Mesenchymal stem cell (in vitro differentiated cells and primary cell): Measurements from ENCODE around the gene ISYNA1.

Experiments used
- DNase-seq: peaks from one replicate; pipeline ENCODE4 v3.0.0-alpha.2; 2013
- H2AFZ ChIP-seq: one replicate; pipeline ENCODE4 v1.6.1; 2013; ENCODE audit warnings: low read depth, mild to moderate bottlenecking, control low read depth, inconsistent platforms, low read length, moderate library complexity
- H2AK5ac ChIP-seq: 2 replicates; pipeline ENCODE4 v1.6.1; 2013; ENCODE audit warnings: low read length, moderate library complexity, mild to moderate bottlenecking, inconsistent platforms; ENCODE audit not compliant: severe bottlenecking
- H2BK120ac ChIP-seq: one replicate; pipeline ENCODE4 v1.6.1; 2013; ENCODE audit warnings: low read depth, mild to moderate bottlenecking, inconsistent platforms, low read length, moderate library complexity
- H2BK12ac ChIP-seq, 2 experiments: one replicate each; pipeline ENCODE4 v1.6.1; 2013; ENCODE audit warnings: inconsistent platforms in 2 of 2, low read length in 2 of 2, mild to moderate bottlenecking in 2 of 2, moderate library complexity in 2 of 2, control low read depth in 1 of 2
- H2BK15ac ChIP-seq: one replicate; pipeline ENCODE4 v1.6.1; 2013; ENCODE audit warnings: mild to moderate bottlenecking, low read depth, inconsistent platforms; ENCODE audit not compliant: poor library complexity, severe bottlenecking
- H2BK5ac ChIP-seq: 2 replicates; pipeline ENCODE4 v1.6.1; 2013; ENCODE audit warnings: low read depth, mild to moderate bottlenecking, low read length, control low read depth, inconsistent platforms; ENCODE audit not compliant: poor library complexity, severe bottlenecking
- H3K14ac ChIP-seq, 2 experiments: one replicate each; pipeline ENCODE4 v1.6.1; 2013; ENCODE audit warnings: inconsistent platforms in 2 of 2, low read length in 2 of 2, control low read depth in 1 of 2, mild to moderate bottlenecking in 1 of 2, moderate library complexity in 1 of 2
- H3K18ac ChIP-seq, 2 experiments: one replicate each; pipeline ENCODE4 v1.6.1; 2013; ENCODE audit warnings: inconsistent platforms in 2 of 2, low read length in 2 of 2, control low read depth in 1 of 2, low read depth in 1 of 2, mild to moderate bottlenecking in 1 of 2
- H3K23ac ChIP-seq, 2 experiments: one replicate each; pipeline ENCODE4 v1.6.1; 2013; ENCODE audit warnings: inconsistent platforms in 2 of 2, low read length in 2 of 2, mild to moderate bottlenecking in 2 of 2, moderate library complexity in 2 of 2, control low read depth in 1 of 2
- H3K27ac ChIP-seq: 2 replicates; pipeline ENCODE4 v1.5.1; 2013; ENCODE audit warnings: mild to moderate bottlenecking, moderate library complexity, low read length, control low read depth, inconsistent platforms; ENCODE audit not compliant: poor library complexity, severe bottlenecking
- H3K27me3 ChIP-seq, 2 experiments: 2 replicates each; pipeline versions ENCODE4 v1.6.1 to v1.7.0; 2013; ENCODE audit warnings: low read length in 2 of 2, mild to moderate bottlenecking in 2 of 2, moderate library complexity in 2 of 2, control low read depth in 1 of 2, inconsistent platforms in 1 of 2; ENCODE audit not compliant: control insufficient read depth in 1 of 2, insufficient read depth in 1 of 2
- H3K36me3 ChIP-seq, 2 experiments: 2 replicates each; pipeline versions ENCODE4 v1.6.1 to v1.7.0; 2013; ENCODE audit warnings: low read length in 2 of 2, control low read depth in 1 of 2, inconsistent platforms in 1 of 2, low read depth in 1 of 2, mild to moderate bottlenecking in 1 of 2; ENCODE audit not compliant: insufficient read depth in 2 of 2, control insufficient read depth in 1 of 2
- H3K4ac ChIP-seq, 2 experiments: one replicate each; pipeline ENCODE4 v1.6.1; 2013; ENCODE audit warnings: inconsistent platforms in 2 of 2, low read length in 2 of 2, mild to moderate bottlenecking in 2 of 2, moderate library complexity in 2 of 2, control low read depth in 1 of 2, low read depth in 1 of 2
- H3K4me1 ChIP-seq: 2 replicates; pipeline ENCODE4 v1.6.1; 2013; ENCODE audit warnings: low read depth, low read length, control low read depth; ENCODE audit not compliant: control insufficient read depth, insufficient read depth
- H3K4me2 ChIP-seq: 2 replicates; pipeline ENCODE4 v1.6.1; 2013; ENCODE audit warnings: low read length, mild to moderate bottlenecking, inconsistent platforms; ENCODE audit not compliant: poor library complexity, severe bottlenecking
- H3K4me3 ChIP-seq, 2 experiments: 2 replicates each; pipeline versions ENCODE4 v1.5.1 to v1.7.0; 2013; ENCODE audit warnings: low read length in 2 of 2, mild to moderate bottlenecking in 2 of 2, control low read depth in 1 of 2, low read depth in 1 of 2; ENCODE audit not compliant: insufficient read depth in 1 of 2
- H3K79me1 ChIP-seq: replicated peaks from 2 replicates; pipeline ENCODE4 v1.6.1; 2013; ENCODE audit warnings: mild to moderate bottlenecking, control low read depth, low read length, inconsistent platforms; ENCODE audit not compliant: poor library complexity, severe bottlenecking
- H3K9ac ChIP-seq: 2 replicates; pipeline ENCODE4 v1.7.0; 2013; ENCODE audit warnings: mild to moderate bottlenecking, low read length, moderate library complexity
- H3K9me3 ChIP-seq: 2 replicates; pipeline ENCODE4 v1.7.0; 2013; ENCODE audit warnings: mild to moderate bottlenecking, low read length; ENCODE audit not compliant: control insufficient read depth
- H4K8ac ChIP-seq: one replicate; pipeline ENCODE4 v1.6.1; 2013; ENCODE audit warnings: inconsistent platforms, mild to moderate bottlenecking, low read length, moderate library complexity
- H4K91ac ChIP-seq: one replicate; pipeline ENCODE4 v1.6.1; 2013; ENCODE audit warnings: mild to moderate bottlenecking, low read length, inconsistent platforms
- WGBS: methylation state at CpG from one replicate; pipeline ENCODE4 v1.1.7; 2013; ENCODE audit warnings: mixed read lengths; 5-methylcytosine and 5-hydroxymethylcytosine counted together

Gene ISYNA1

GRCh38 chr19:18428173-18428786 is 9.7 kb downstream of the ISYNA1 start:
- Histone ChIP-seq H3K9ac (no peak overlapping the region), H2AFZ (no peak overlapping the region), H3K23ac (no peak overlapping the region), H3K4me2 (no peak overlapping the region), H4K91ac (peak overlapping the region; percentile 93), H2BK5ac (peak overlapping the region; percentile 25), H2BK12ac (peak overlapping the region in 1 of 2 experiments; percentile 93), H3K14ac (no peak overlapping the region), H2BK15ac (peak overlapping the region; percentile 97), H3K4ac (peak overlapping the region in 1 of 2 experiments; percentile 62), H2AK5ac (peak overlapping the region; percentile 0), H3K9me3 (no peaks in the 10 kb centered on the region), H3K4me1 (peaks cover 88% of the 10 kb centered on the region), H3K36me3 (peaks cover 10 to 51% of the 10 kb centered on the region in 2 experiments), H3K27me3 (no peaks in the 10 kb centered on the region), H4K8ac (peak overlapping the region; percentile 63), H3K18ac (peak overlapping the region; percentile 78 to 95), H2BK120ac (peak overlapping the region; percentile 65), H3K27ac (peak overlapping the region; percentile 22), H3K79me1 (peaks cover 19% of the 10 kb centered on the region), H3K4me3 (no peak overlapping the region)
- WGBS: 53% methylated on average over 17 of the region's 17 CpGs
- no peak for DNase-seq

- Histone ChIP-seq H4K8ac (no peak overlapping the region), H3K4ac (no peak overlapping the region), H4K91ac (no peak overlapping the region), H2BK12ac (no peak overlapping the region), H2BK15ac (no peak overlapping the region), H2BK120ac (no peak overlapping the region), H2BK5ac (no peak overlapping the region), H3K27ac (no peak overlapping the region), H3K14ac (no peak overlapping the region), H3K4me1 (peaks cover 83% of the 10 kb centered on the region), H3K4me2 (no peak overlapping the region), H3K27me3 (no peaks in the 10 kb centered on the region), H3K36me3 (peaks cover 7 to 52% of the 10 kb centered on the region in 2 experiments), H3K18ac (no peak overlapping the region), H3K9me3 (no peaks in the 10 kb centered on the region), H3K23ac (no peak overlapping the region), H2AK5ac (no peak overlapping the region), H3K79me1 (peaks cover 17% of the 10 kb centered on the region), H3K9ac (no peak overlapping the region), H3K4me3 (no peak overlapping the region), H2AFZ (no peak overlapping the region)
- DNase-seq: no peak
- 91% methylated on average over 12 of the region's 12 CpGs for WGBS
These were observed 10.2 kb downstream of the ISYNA1 start for GRCh38 chr19:18427743-18428113.

GRCh38 chr19:18427080-18427742 is 10.7 kb downstream of the ISYNA1 start:
- H4K8ac ChIP-seq: no peak overlapping the region
- H2BK12ac ChIP-seq: peak overlapping the region in 1 of 2 experiments; percentile 51
- DNase-seq: no peak
- H3K9me3 ChIP-seq: no peaks in the 10 kb centered on the region
- WGBS: 94% methylated on average over 14 of the region's 16 CpGs
- H3K14ac ChIP-seq: no peak overlapping the region
- H2BK15ac ChIP-seq: no peak overlapping the region
- H3K4me3 ChIP-seq: no peak overlapping the region
- H3K4me2 ChIP-seq: no peak overlapping the region
- peak overlapping the region in 1 of 2 experiments; percentile 46 for H3K23ac ChIP-seq
- H2AK5ac ChIP-seq: no peak overlapping the region
- H3K27me3 ChIP-seq: no peaks in the 10 kb centered on the region
- peak overlapping the region; percentile 18 to 22 for H3K4ac ChIP-seq
- peaks cover 78% of the 10 kb centered on the region for H3K4me1 ChIP-seq
- peak overlapping the region; percentile 66 for H4K91ac ChIP-seq
- H3K9ac ChIP-seq: peak overlapping the region; percentile 77
- H3K27ac ChIP-seq: no peak overlapping the region
- no peak overlapping the region for H3K18ac ChIP-seq
- peaks cover 17% of the 10 kb centered on the region for H3K79me1 ChIP-seq
- no peak overlapping the region for H2BK120ac ChIP-seq
- no peak overlapping the region for H2AFZ ChIP-seq
- no peak overlapping the region for H2BK5ac ChIP-seq
- H3K36me3 ChIP-seq: peaks cover 5 to 53% of the 10 kb centered on the region in 2 experiments

GRCh38 chr19:18426416-18426767 is 11.5 kb downstream of the ISYNA1 start:
- no peak overlapping the region for H3K4ac ChIP-seq
- H4K91ac ChIP-seq: peak overlapping the region; percentile 9
- H3K18ac ChIP-seq: peak overlapping the region; percentile 8 to 31
- no peak overlapping the region for H2AFZ ChIP-seq
- H3K27ac ChIP-seq: no peak overlapping the region
- no peak overlapping the region for H2BK5ac ChIP-seq
- H3K14ac ChIP-seq: no peak overlapping the region
- H3K36me3 ChIP-seq: peaks cover 2 to 46% of the 10 kb centered on the region in 2 experiments
- H3K79me1 ChIP-seq: peaks cover 12% of the 10 kb centered on the region
- no peak overlapping the region for H4K8ac ChIP-seq
- H2BK15ac ChIP-seq: no peak overlapping the region
- H2BK12ac ChIP-seq: peak overlapping the region in 1 of 2 experiments; percentile 23
- 100% methylated on average over 4 of the region's 8 CpGs for WGBS
- no peak overlapping the region for H2BK120ac ChIP-seq
- H3K4me3 ChIP-seq: peak overlapping the region in 1 of 2 experiments; percentile 49
- H2AK5ac ChIP-seq: peak overlapping the region; percentile 1
- no peak for DNase-seq
- H3K27me3 ChIP-seq: no peaks in the 10 kb centered on the region
- H3K4me1 ChIP-seq: peaks cover 75% of the 10 kb centered on the region
- no peak overlapping the region for H3K4me2 ChIP-seq
- no peaks in the 10 kb centered on the region for H3K9me3 ChIP-seq
- H3K9ac ChIP-seq: peak overlapping the region; percentile 77
- no peak overlapping the region for H3K23ac ChIP-seq
